A549 (cell line): ENCODE measurements around the gene KRT13.

Source experiments
- BHLHE40 ChIP-seq: IDR thresholded peaks from 2 replicates; pipeline ENCODE4 v1.6.1; 2012; ENCODE audit warnings: low read depth, low read length, inconsistent platforms
- EHMT2 ChIP-seq: fragments of 200-600 bp; sonication (generic); IDR thresholded peaks from 2 replicates; pipeline ENCODE4 v1.6.1; 2016; ENCODE audit warnings: antibody characterized with exemption, low read depth, mild to moderate bottlenecking, moderate library complexity
- EP300 ChIP-seq, 2 experiments: fragments of >200 bp; sonication (Bioruptor Twin); formaldehyde crosslinking; IDR thresholded peaks; 2 replicates in 1 of 2; 3 replicates in 1 of 2; pipeline ENCODE4 v1.6.1; 2016 to 2017
- MYC ChIP-seq: IDR thresholded peaks from 2 replicates; pipeline ENCODE4 v1.6.1; 2012; ENCODE audit warnings: mild to moderate bottlenecking, inconsistent platforms, low read length, improper control_type of control experiment, borderline replicate concordance
- TF ChIP-seq, protein P1 (sequence below): fragments of >200 bp; sonication (Bioruptor Twin); formaldehyde crosslinking; IDR thresholded peaks from 3 replicates; pipeline ENCODE4 v1.5.1; 2016
- TF ChIP-seq, protein P2 (sequence below): fragments of 250-450 bp; sonication (Bioruptor Pico); IDR thresholded peaks from 2 replicates; pipeline ENCODE4 v1.5.0; 2021; ENCODE audit warnings: mild to moderate bottlenecking, moderate library complexity, borderline replicate concordance
- TF ChIP-seq, protein P3 (sequence below): fragments of 250-450 bp; sonication (Bioruptor Pico); IDR thresholded peaks from 2 replicates; pipeline ENCODE4 v1.5.0; 2020; ENCODE audit warnings: low read depth, mild to moderate bottlenecking, moderate library complexity

DNA sequence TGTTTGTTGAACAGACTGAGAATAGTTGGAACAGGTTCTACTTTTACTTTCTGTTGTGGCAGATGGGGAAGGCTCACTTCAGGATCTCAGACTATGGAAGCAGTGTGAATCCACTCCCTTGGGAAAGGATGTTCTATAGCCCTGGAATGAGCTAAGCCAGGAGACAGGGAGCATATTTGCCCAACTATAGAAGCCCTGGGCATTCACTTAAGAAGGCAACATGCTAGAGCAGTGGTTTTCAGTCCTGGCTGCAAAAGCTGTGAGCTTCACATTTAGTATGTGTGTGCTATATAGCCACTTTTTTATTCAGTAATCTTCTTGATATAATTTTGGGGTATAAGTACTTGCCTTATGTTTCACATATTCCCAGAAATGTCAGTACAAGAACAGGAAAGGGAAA lies 37.1 kb downstream of the KRT13 start:
- TF ChIP-seq, protein P1, sequence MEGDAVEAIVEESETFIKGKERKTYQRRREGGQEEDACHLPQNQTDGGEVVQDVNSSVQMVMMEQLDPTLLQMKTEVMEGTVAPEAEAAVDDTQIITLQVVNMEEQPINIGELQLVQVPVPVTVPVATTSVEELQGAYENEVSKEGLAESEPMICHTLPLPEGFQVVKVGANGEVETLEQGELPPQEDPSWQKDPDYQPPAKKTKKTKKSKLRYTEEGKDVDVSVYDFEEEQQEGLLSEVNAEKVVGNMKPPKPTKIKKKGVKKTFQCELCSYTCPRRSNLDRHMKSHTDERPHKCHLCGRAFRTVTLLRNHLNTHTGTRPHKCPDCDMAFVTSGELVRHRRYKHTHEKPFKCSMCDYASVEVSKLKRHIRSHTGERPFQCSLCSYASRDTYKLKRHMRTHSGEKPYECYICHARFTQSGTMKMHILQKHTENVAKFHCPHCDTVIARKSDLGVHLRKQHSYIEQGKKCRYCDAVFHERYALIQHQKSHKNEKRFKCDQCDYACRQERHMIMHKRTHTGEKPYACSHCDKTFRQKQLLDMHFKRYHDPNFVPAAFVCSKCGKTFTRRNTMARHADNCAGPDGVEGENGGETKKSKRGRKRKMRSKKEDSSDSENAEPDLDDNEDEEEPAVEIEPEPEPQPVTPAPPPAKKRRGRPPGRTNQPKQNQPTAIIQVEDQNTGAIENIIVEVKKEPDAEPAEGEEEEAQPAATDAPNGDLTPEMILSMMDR: no peak
- TF ChIP-seq EP300 (IDR thresholded peaks at IDR 0.05): no peak
- TF ChIP-seq MYC: no peak
- no peak for TF ChIP-seq EHMT2
- TF ChIP-seq, protein P2, sequence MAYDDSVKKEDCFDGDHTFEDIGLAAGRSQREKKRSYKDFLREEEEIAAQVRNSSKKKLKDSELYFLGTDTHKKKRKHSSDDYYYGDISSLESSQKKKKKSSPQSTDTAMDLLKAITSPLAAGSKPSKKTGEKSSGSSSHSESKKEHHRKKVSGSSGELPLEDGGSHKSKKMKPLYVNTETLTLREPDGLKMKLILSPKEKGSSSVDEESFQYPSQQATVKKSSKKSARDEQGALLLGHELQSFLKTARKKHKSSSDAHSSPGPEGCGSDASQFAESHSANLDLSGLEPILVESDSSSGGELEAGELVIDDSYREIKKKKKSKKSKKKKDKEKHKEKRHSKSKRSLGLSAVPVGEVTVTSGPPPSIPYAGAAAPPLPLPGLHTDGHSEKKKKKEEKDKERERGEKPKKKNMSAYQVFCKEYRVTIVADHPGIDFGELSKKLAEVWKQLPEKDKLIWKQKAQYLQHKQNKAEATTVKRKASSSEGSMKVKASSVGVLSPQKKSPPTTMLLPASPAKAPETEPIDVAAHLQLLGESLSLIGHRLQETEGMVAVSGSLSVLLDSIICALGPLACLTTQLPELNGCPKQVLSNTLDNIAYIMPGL (CRISPR knock-in tag): no peak
- TF ChIP-seq, protein P3, sequence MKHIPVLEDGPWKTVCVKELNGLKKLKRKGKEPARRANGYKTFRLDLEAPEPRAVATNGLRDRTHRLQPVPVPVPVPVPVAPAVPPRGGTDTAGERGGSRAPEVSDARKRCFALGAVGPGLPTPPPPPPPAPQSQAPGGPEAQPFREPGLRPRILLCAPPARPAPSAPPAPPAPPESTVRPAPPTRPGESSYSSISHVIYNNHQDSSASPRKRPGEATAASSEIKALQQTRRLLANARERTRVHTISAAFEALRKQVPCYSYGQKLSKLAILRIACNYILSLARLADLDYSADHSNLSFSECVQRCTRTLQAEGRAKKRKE (CRISPR knock-in tag): no peak
- no peak for TF ChIP-seq BHLHE40
